H1 (cell line): ENCODE data around the gene SLC2A11. TPM values are rescaled to one million over a fixed set of nuclear protein-coding genes. Genes with fewer than 3 reads are reported as not detected.

ENCODE experiments used
- CTCF ChIA-PET: fragments of 300-600 bp; sonication (Branson Sonifier 250); formaldehyde crosslinking; loops from one replicate; lab custom pipeline; 2021; ENCODE audit not compliant: partially characterized antibody; lab: Charles Lee
- POLR2A ChIA-PET: fragments of 300-600 bp; sonication (Branson Sonifier 250); formaldehyde crosslinking; loops from one replicate; lab custom pipeline; 2021; ENCODE audit warnings: inconsistent platforms; ENCODE audit not compliant: partially characterized antibody; lab: Charles Lee
- DNase-seq, 2 experiments: peaks; one replicate each; pipeline versions ENCODE4 v3.0.0 to v3.0.0-alpha.2; 2010 to 2022; ENCODE audit warnings: low spot score in 2 of 2, low read depth in 1 of 2, mixed read lengths in 1 of 2
- FAIRE-seq: peaks from 2 replicates; lab custom pipeline; 2011; peaks lifted over from hg19 to GRCh38; lab: Jason Lieb, UNC
- H2AFZ ChIP-seq: 2 replicates; pipeline ENCODE4 v1.8.1; 2012; ENCODE audit warnings: low read length, inconsistent platforms
- H2AK5ac ChIP-seq: 2 replicates; pipeline ENCODE4 v1.6.1; 2013; ENCODE audit warnings: low read depth, low read length
- H2BK120ac ChIP-seq: replicated peaks from 2 replicates; pipeline ENCODE3; 2013; ENCODE audit warnings: low read depth, low read length, inconsistent platforms
- H2BK12ac ChIP-seq: 2 replicates; pipeline ENCODE4 v1.6.1; 2013; ENCODE audit warnings: low read depth, low read length
- H2BK15ac ChIP-seq: 2 replicates; pipeline ENCODE4 v1.6.1; 2013; ENCODE audit warnings: low read length
- H2BK20ac ChIP-seq: 2 replicates; pipeline ENCODE4 v1.6.1; 2013; ENCODE audit warnings: low read length
- H2BK5ac ChIP-seq: 2 replicates; pipeline ENCODE4 v1.6.1; 2013; ENCODE audit warnings: low read depth, low read length
- H3K14ac ChIP-seq: 2 replicates; pipeline ENCODE4 v1.6.1; 2013; ENCODE audit warnings: inconsistent platforms; ENCODE audit not compliant: insufficient read length
- H3K18ac ChIP-seq: 2 replicates; pipeline ENCODE4 v1.6.1; 2013; ENCODE audit warnings: low read length; ENCODE audit errors: extremely low read depth
- H3K23ac ChIP-seq: 2 replicates; pipeline ENCODE4 v1.6.1; 2013; ENCODE audit warnings: inconsistent platforms; ENCODE audit not compliant: insufficient read length
- H3K23me2 ChIP-seq: 2 replicates; pipeline ENCODE4 v1.6.1; 2013; ENCODE audit warnings: low read depth, low read length
- H3K27ac ChIP-seq: 2 replicates; pipeline ENCODE4 v1.6.1; 2011; ENCODE audit warnings: low read depth, low read length, inconsistent platforms
- H3K27me3 ChIP-seq, 4 experiments: replicated peaks in 1 of 4; 1 replicate in 1 of 4; 2 replicates in 3 of 4; pipeline versions ENCODE4 v1.6.1 to v1.8.1; 2011 to 2013; ENCODE audit warnings: low read length in 3 of 4, mild to moderate bottlenecking in 3 of 4, inconsistent platforms in 2 of 4, mixed read lengths in 2 of 4, moderate library complexity in 1 of 4; ENCODE audit not compliant: control insufficient read depth in 3 of 4, insufficient read depth in 3 of 4; ENCODE audit errors: extremely low read depth in 1 of 4
- H3K36me3 ChIP-seq, 4 experiments: 2 replicates each; pipeline versions ENCODE4 v1.6.1 to v1.8.1; 2011 to 2013; ENCODE audit warnings: mild to moderate bottlenecking in 4 of 4, low read length in 3 of 4, moderate library complexity in 2 of 4, control low read depth in 1 of 4, inconsistent platforms in 1 of 4; ENCODE audit not compliant: insufficient read depth in 4 of 4, control insufficient read depth in 2 of 4
- H3K4ac ChIP-seq: replicated peaks from 2 replicates; pipeline ENCODE3; 2013; ENCODE audit warnings: low read length, low read depth, mixed read lengths, inconsistent platforms; ENCODE audit not compliant: insufficient read length
- H3K4me1 ChIP-seq, 4 experiments: replicated peaks in 1 of 4; 1 replicate in 1 of 4; 2 replicates in 3 of 4; pipeline versions ENCODE4 v1.6.1 to v1.8.1; 2011 to 2013; ENCODE audit warnings: low read length in 3 of 4, inconsistent platforms in 2 of 4, mixed read lengths in 1 of 4; ENCODE audit not compliant: insufficient read depth in 4 of 4, control insufficient read depth in 3 of 4
- H3K4me2 ChIP-seq, 2 experiments: 2 replicates each; pipeline versions ENCODE4 v1.6.1 to v1.8.1; 2011 to 2013; ENCODE audit warnings: low read depth in 2 of 2, low read length in 2 of 2, control low read depth in 1 of 2, inconsistent platforms in 1 of 2, mild to moderate bottlenecking in 1 of 2; ENCODE audit not compliant: insufficient read depth in 1 of 2
- H3K4me3 ChIP-seq, 4 experiments: fragments of 200-600, 300-600 bp in 1 of 4; sonication (generic), shearing (Covaris generic), sonication (Bioruptor Twin) in 1 of 4; 2 replicates each; pipeline versions ENCODE4 v1.5.1 to v1.8.1; 2011 to 2016; ENCODE audit warnings: low read length in 4 of 4, low read depth in 3 of 4, control low read depth in 2 of 4, inconsistent platforms in 2 of 4, mild to moderate bottlenecking in 2 of 4, mixed read lengths in 1 of 4, moderate library complexity in 1 of 4; ENCODE audit not compliant: insufficient read depth in 2 of 4; ENCODE audit errors: extremely low read depth in 1 of 4
- H3K56ac ChIP-seq: replicated peaks from 2 replicates; pipeline ENCODE3; 2013; ENCODE audit warnings: low read depth, mild to moderate bottlenecking, mixed read lengths, low read length, inconsistent platforms; ENCODE audit not compliant: insufficient read length
- H3K79me1 ChIP-seq: 2 replicates; pipeline ENCODE4 v1.6.1; 2013; ENCODE audit warnings: low read depth, low read length, control low read depth
- H3K79me2 ChIP-seq, 2 experiments: 2 replicates each; pipeline versions ENCODE4 v1.6.1 to v1.8.1; 2012 to 2013; ENCODE audit warnings: low read length in 2 of 2, mild to moderate bottlenecking in 2 of 2, inconsistent platforms in 1 of 2; ENCODE audit not compliant: insufficient read depth in 2 of 2, control insufficient read depth in 1 of 2
- H3K9ac ChIP-seq, 4 experiments: replicated peaks in 1 of 4; 1 replicate in 1 of 4; 2 replicates in 3 of 4; pipeline versions ENCODE4 v1.6.1 to v1.8.1; 2011 to 2013; ENCODE audit warnings: low read depth in 3 of 4, low read length in 3 of 4, control low read depth in 2 of 4, mild to moderate bottlenecking in 2 of 4, moderate library complexity in 2 of 4, inconsistent platforms in 1 of 4; ENCODE audit errors: extremely low read depth in 1 of 4
- H3K9me3 ChIP-seq, 2 experiments: 2 replicates each; pipeline versions ENCODE4 v1.6.1 to v1.8.1; 2012 to 2013; ENCODE audit warnings: mild to moderate bottlenecking in 2 of 2, moderate library complexity in 2 of 2, control low read depth in 1 of 2, inconsistent platforms in 1 of 2, low read depth in 1 of 2, low read length in 1 of 2, mixed read lengths in 1 of 2; ENCODE audit not compliant: insufficient read depth in 2 of 2
- H4K20me1 ChIP-seq, 2 experiments: replicated peaks in 1 of 2; 2 replicates each; pipeline versions ENCODE3 to v1.8.1; 2011 to 2013; ENCODE audit warnings: inconsistent platforms in 2 of 2, low read length in 2 of 2, mild to moderate bottlenecking in 1 of 2; ENCODE audit not compliant: insufficient read depth in 2 of 2, control insufficient read depth in 1 of 2
- H4K5ac ChIP-seq: 2 replicates; pipeline ENCODE4 v1.6.1; 2013; ENCODE audit warnings: low read length, low read depth, mixed read lengths, inconsistent platforms; ENCODE audit not compliant: insufficient read length
- H4K8ac ChIP-seq: 2 replicates; pipeline ENCODE4 v1.8.0; 2013; ENCODE audit warnings: mild to moderate bottlenecking, moderate library complexity, low read length, inconsistent platforms; ENCODE audit not compliant: insufficient read depth; ENCODE audit errors: extremely low read depth
- H4K91ac ChIP-seq: replicated peaks from 2 replicates; pipeline ENCODE3; 2013; ENCODE audit warnings: low read length, mixed read lengths, inconsistent platforms; ENCODE audit not compliant: insufficient read length
- ZNF274 ChIP-seq: IDR thresholded peaks from 2 replicates; pipeline ENCODE4 v1.7.0; 2012; ENCODE audit warnings: low read length, borderline replicate concordance; ENCODE audit errors: extremely low read depth
- WGBS, 2 experiments: shearing (Covaris generic) in 1 of 2; methylation state at CpG; one replicate each; pipeline versions ENCODE4 v1.1.6 to v1.1.7; 2013 to 2015; ENCODE audit warnings: low lambda C conversion rate in 2 of 2, mixed read lengths in 2 of 2, inconsistent platforms in 1 of 2, low coverage in 1 of 2, missing lambda C conversion rate in 1 of 2; ENCODE audit not compliant: insufficient replicate concordance in 2 of 2, insufficient coverage in 1 of 2, insufficient read length in 1 of 2; ENCODE audit errors: extremely low coverage in 1 of 2, missing lambda C conversion rate in 1 of 2; 5-methylcytosine and 5-hydroxymethylcytosine counted together
- polyA plus RNA-seq, 7 experiments: library from polyadenylated mRNA; depleted of rRNA in 3 of 7; stranded (reverse) in 5 of 7; unstranded in 2 of 7; fragments of >200 nt in 5 of 7; fragments of 200-250 nt in 2 of 7; gene quantifications; 1 replicate in 5 of 7; 2 replicates in 1 of 7; 4 replicates in 1 of 7; pipeline versions ENCODE4 v1.2.1 to v1.2.3, GENCODE V29; 2011 to 2013; ENCODE audit warnings: missing spikeins in 2 of 7, mixed read lengths in 2 of 7
- total RNA-seq: library from RNA; stranded (reverse); fragmentation: NEBNext Ultra II Directional; extraction: Animal tissue kit (Norgen Biotek cat#: 25700); gene quantifications from 2 replicates; pipeline ENCODE4 v1.2.1, GENCODE V29; 2021

SLC2A11 gene
- total and polyA plus RNA-seq, 2 of the 8 experiments (the other 6 are each of a cell fraction or from before 2014, with no cell fraction given): 10.7 to 12.5 TPM

- no peak overlapping the region for H3K9ac ChIP-seq
- H3K14ac ChIP-seq: no peak overlapping the region
- no peak overlapping the region for H2BK15ac ChIP-seq
- H3K9me3 ChIP-seq: no peaks in the 10 kb centered on the region
- no peak overlapping the region for H3K56ac ChIP-seq
- no peak overlapping the region for H3K27ac ChIP-seq
- no peak overlapping the region for H3K18ac ChIP-seq
- no peaks in the 10 kb centered on the region for H3K4me1 ChIP-seq
- H4K5ac ChIP-seq: no peak overlapping the region
- no peaks in the 10 kb centered on the region for H3K23me2 ChIP-seq
- H3K4me2 ChIP-seq: no peak overlapping the region
- no peak overlapping the region for H2AFZ ChIP-seq
- H3K4ac ChIP-seq: no peak overlapping the region
- no peaks in the 10 kb centered on the region for H3K79me2 ChIP-seq
- no peak overlapping the region for H4K91ac ChIP-seq
- no peak overlapping the region for H2BK20ac ChIP-seq
- peaks cover 13 to 63% (median 28%) of the 10 kb centered on the region in 4 experiments for H3K36me3 ChIP-seq
- POLR2A ChIA-PET: interaction anchor here (1.1 to 2.2 kb wide), 2 partner anchors 14 to 21 kb away, joined by 4 to 8 read pairs; no protein-coding TSS in a partner anchor
- no peak for FAIRE-seq
- H4K20me1 ChIP-seq: peaks cover 0 to 4% of the 10 kb centered on the region in 2 experiments
- no peak overlapping the region for H2AK5ac ChIP-seq
- no peak for TF ChIP-seq ZNF274
- H3K27me3 ChIP-seq: no peaks in the 10 kb centered on the region
- H4K8ac ChIP-seq: no peak overlapping the region
- 80% methylated on average over 6 of the region's 6 CpGs; no CpG with 5 or more reads in 1 of the 2 experiments for WGBS, 2 experiments
- H2BK12ac ChIP-seq: no peak overlapping the region
- DNase-seq: no peak
- no peak overlapping the region for H2BK120ac ChIP-seq
- H2BK5ac ChIP-seq: peak overlapping the region; percentile 35; the same call in 1 of the 2 replicates
- CTCF ChIA-PET: interaction anchor here (1.2 kb wide), 1 partner anchor 11 kb away, joined by 4 read pairs; no protein-coding TSS in a partner anchor
- H3K23ac ChIP-seq: no peak overlapping the region
- H3K4me3 ChIP-seq: no peak overlapping the region
- no peaks in the 10 kb centered on the region for H3K79me1 ChIP-seq
Observed at GRCh38 chr22:23822101-23822671, 35.5 kb upstream of the SLC2A11 start.
